RWPE2 (cell line): Measurements from ENCODE around the gene SMCHD1.

Experiments used
- ATAC-seq: fragments of 200-7000 bp; cut with Tn5 transposase; 3 replicates; pipeline ENCODE4 v1.9.1; 2021; ENCODE audit warnings: low read depth
- DNase-seq: peaks from one replicate; pipeline ENCODE4 v3.0.0-alpha.2; 2020; ENCODE audit warnings: low spot score
- H3K27ac ChIP-seq: fragments of 450-650 bp; 2 replicates; pipeline ENCODE4 v1.5.1; 2017; ENCODE audit warnings: mild to moderate bottlenecking; ENCODE audit not compliant: poor library complexity, severe bottlenecking
- H3K27me3 ChIP-seq: fragments of 250-450 bp; sonication (Bioruptor Pico); 2 replicates; pipeline ENCODE4 v1.5.1; 2021; ENCODE audit warnings: mild to moderate bottlenecking, moderate library complexity; ENCODE audit not compliant: insufficient read depth, poor library complexity, severe bottlenecking
- H3K36me3 ChIP-seq: fragments of 250-450 bp; sonication (Bioruptor Pico); 2 replicates; pipeline ENCODE4 v1.5.1; 2020; ENCODE audit warnings: low read depth, mild to moderate bottlenecking, moderate library complexity
- H3K4me1 ChIP-seq: fragments of 250-450 bp; sonication (Bioruptor Pico); 2 replicates; pipeline ENCODE4 v1.5.1; 2021; ENCODE audit warnings: mild to moderate bottlenecking, moderate library complexity; ENCODE audit not compliant: insufficient read depth, poor library complexity, severe bottlenecking
- H3K4me3 ChIP-seq: fragments of 250-450 bp; sonication (Bioruptor Pico); 2 replicates; pipeline ENCODE4 v1.5.1; 2021; ENCODE audit warnings: mild to moderate bottlenecking, moderate library complexity; ENCODE audit not compliant: severe bottlenecking
- H3K9me3 ChIP-seq: fragments of 250-450 bp; sonication (Bioruptor Pico); 2 replicates; pipeline ENCODE4 v1.5.1; 2021; ENCODE audit warnings: mild to moderate bottlenecking, moderate library complexity; ENCODE audit not compliant: severe bottlenecking
- TF ChIP-seq, protein P1 (sequence below): fragments of 450-650 bp; IDR thresholded peaks from one replicate; pipeline ENCODE4 v1.5.1; 2017; ENCODE audit warnings: mild to moderate bottlenecking, moderate library complexity; ENCODE audit not compliant: poor library complexity, severe bottlenecking

SMCHD1 gene

DNA sequence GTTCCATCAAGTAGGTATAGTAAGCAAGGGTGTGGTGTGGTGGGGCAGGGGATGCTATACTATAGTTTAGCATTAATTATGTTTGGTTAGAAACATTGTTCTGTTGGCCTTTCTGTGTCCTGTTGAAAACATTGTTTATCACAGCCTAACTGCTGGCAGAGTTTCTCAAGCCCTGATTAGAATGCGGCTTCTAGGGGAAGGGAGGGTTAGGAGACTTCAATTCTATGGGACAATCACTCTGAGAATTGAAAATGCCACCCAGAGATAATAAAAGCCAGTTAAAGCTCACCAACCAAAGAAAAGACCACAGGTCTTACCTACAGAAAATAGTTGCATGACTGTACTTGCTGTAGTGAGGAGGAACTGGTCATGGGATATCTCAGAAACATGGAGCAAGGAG is 19.9 kb upstream of the SMCHD1 start:
- H3K4me1 ChIP-seq, result no peaks in the 10 kb centered on the region
- no peak for ATAC-seq
- no peaks in the 10 kb centered on the region for H3K9me3 ChIP-seq
- no peaks in the 10 kb centered on the region for H3K27me3 ChIP-seq
- TF ChIP-seq, protein P1, sequence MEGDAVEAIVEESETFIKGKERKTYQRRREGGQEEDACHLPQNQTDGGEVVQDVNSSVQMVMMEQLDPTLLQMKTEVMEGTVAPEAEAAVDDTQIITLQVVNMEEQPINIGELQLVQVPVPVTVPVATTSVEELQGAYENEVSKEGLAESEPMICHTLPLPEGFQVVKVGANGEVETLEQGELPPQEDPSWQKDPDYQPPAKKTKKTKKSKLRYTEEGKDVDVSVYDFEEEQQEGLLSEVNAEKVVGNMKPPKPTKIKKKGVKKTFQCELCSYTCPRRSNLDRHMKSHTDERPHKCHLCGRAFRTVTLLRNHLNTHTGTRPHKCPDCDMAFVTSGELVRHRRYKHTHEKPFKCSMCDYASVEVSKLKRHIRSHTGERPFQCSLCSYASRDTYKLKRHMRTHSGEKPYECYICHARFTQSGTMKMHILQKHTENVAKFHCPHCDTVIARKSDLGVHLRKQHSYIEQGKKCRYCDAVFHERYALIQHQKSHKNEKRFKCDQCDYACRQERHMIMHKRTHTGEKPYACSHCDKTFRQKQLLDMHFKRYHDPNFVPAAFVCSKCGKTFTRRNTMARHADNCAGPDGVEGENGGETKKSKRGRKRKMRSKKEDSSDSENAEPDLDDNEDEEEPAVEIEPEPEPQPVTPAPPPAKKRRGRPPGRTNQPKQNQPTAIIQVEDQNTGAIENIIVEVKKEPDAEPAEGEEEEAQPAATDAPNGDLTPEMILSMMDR, result no peak
- H3K36me3 ChIP-seq, result no peaks in the 10 kb centered on the region
- H3K4me3 ChIP-seq, result no peak overlapping the region
- DNase-seq, result no peak
- no peak overlapping the region for H3K27ac ChIP-seq

DNA sequence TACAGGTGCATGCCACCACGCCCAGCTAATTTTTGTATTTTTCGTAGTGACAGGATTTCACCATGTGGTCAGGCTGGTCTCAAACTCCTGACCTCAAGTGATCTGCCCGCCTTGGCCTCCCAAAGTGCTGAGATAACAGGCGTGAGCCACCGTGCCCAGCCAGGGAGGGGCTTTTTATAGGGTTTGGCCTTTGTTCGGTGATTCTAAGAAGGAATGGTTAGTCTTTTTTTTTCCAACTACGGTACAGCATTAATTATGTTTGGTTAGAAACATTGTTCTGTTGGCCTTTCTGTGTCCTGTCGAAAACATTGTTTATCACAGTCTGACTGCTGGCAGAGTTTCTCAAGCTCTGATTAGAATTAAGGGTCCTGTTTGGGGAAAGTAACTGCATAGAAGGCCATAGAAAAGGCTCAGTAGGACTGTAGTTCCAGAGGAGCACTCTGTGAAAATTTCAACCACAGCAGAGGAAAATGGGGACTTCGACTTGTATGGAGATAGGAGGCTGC is 19.3 kb upstream of the SMCHD1 start:
- Histone ChIP-seq H3K36me3 (no peaks in the 10 kb centered on the region), H3K4me3 (no peak overlapping the region), H3K27ac (no peak overlapping the region), H3K4me1 (no peaks in the 10 kb centered on the region), H3K9me3 (no peaks in the 10 kb centered on the region), H3K27me3 (no peaks in the 10 kb centered on the region)
- TF ChIP-seq, protein P1, result no peak
- ATAC-seq (no peak), DNase-seq (no peak)

DNA sequence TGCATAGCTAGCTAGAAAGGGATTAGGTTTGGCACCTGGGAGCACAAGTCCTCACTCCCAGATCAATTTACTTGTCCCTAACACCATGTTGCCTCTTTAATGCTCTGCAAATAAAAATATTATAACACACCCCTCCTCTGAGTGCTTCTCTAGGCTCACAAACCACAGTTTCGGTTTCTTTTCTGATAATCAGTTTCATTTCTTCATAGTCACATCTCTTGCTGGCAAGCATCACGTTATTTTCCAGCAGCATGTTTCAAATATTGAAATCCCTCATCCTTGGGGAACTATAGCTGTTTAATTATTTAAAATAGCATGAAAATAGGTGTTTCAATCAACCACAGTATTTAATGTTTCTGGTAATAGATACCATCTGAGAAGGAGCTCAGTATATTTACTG is 13.9 kb upstream of the SMCHD1 start:
- no peak overlapping the region for H3K27ac ChIP-seq
- TF ChIP-seq, protein P1, result no peak
- no peak for DNase-seq

DNA sequence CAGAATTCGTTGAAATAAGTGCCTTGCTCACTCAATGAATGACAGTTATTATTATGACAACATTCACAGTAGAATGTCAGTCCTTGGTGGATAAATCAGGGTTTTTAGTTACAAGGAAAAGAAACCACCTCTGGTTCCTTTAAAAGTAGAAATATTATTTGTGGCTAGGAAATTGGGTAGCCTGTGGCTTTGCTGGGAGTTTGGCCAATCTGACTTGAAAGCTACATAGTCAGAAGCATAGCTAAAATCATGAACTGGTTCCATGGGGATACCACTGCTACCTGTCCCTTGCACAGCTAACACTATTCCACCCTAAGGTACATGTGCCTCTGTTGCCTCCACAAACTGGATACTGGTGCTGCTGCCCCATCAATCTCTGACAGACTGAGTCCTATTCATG is 12.8 kb upstream of the SMCHD1 start:
- no peak for DNase-seq
- Histone ChIP-seq H3K9me3 (no peaks in the 10 kb centered on the region), H3K36me3 (no peaks in the 10 kb centered on the region), H3K4me3 (no peak overlapping the region), H3K4me1 (no peaks in the 10 kb centered on the region), H3K27ac (no peak overlapping the region), H3K27me3 (no peaks in the 10 kb centered on the region)
- TF ChIP-seq, protein P1, result no peak
- ATAC-seq, result no peak

More for the DNA sequence above, 13.9 kb upstream of the SMCHD1 start:
- Histone ChIP-seq H3K4me1 (no peaks in the 10 kb centered on the region), H3K9me3 (no peaks in the 10 kb centered on the region), H3K36me3 (no peaks in the 10 kb centered on the region), H3K4me3 (no peak overlapping the region), H3K27me3 (no peaks in the 10 kb centered on the region)
- no peak for ATAC-seq

DNA sequence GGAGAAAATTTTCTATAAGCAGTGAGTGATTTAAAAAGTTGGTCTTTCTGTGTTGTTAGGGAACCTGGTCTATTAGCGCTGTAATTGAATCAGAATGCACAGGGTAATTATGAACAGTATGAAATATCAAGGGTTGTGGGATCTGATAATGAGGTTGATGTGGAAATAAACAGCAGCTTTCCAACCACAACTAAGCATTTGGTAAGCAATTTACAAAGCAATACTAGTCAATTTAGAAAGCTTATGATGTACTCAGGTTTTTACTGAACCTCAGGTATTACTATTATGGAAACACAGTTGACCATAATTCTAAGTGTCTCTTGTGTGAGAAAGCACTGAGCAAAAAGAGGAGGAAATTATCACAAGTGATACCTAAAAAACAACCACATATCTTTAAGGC is 11.0 kb upstream of the SMCHD1 start:
- no peak overlapping the region for H3K4me3 ChIP-seq
- TF ChIP-seq, protein P1, result no peak
- H3K9me3 ChIP-seq, result no peaks in the 10 kb centered on the region
- no peak overlapping the region for H3K27ac ChIP-seq
- no peak for ATAC-seq
- no peaks in the 10 kb centered on the region for H3K27me3 ChIP-seq
- H3K4me1 ChIP-seq, result no peaks in the 10 kb centered on the region
- H3K36me3 ChIP-seq, result no peaks in the 10 kb centered on the region
- DNase-seq, result no peak
